SH-SY5Y (cell line): ENCODE results near the gene TMEM38B.

Source experiments
- GATA2 ChIP-seq: IDR thresholded peaks from 2 replicates; pipeline ENCODE4 v1.6.1; 2011; ENCODE audit warnings: mild to moderate bottlenecking, low read depth, low read length
- GATA3 ChIP-seq: IDR thresholded peaks from 2 replicates; pipeline ENCODE4 v1.6.1; 2011; ENCODE audit warnings: low read depth, mild to moderate bottlenecking, low read length, moderate library complexity

GRCh38 chr9:105712773-105713172 is 18.4 kb downstream of the TMEM38B start:
- TF ChIP-seq GATA2 (no peak), GATA3 (no peak)
